Liver (tissue), 9 donors: Measurements from ENCODE around the gene XKR8. TPM values are rescaled to one million over a fixed set of nuclear protein-coding genes. Genes with fewer than 3 reads are reported as not detected.

Experiments
- DNase-seq: peaks from one replicate; pipeline ENCODE4 v3.0.0-alpha.2; 2017; ENCODE audit warnings: low spot score
- H3K27ac ChIP-seq, 2 donors: one replicate each; pipeline ENCODE4 v1.7.0; 2013; ENCODE audit warnings: inconsistent platforms in 2 of 2, low read length in 2 of 2, control low read depth in 1 of 2, low read depth in 1 of 2, mild to moderate bottlenecking in 1 of 2
- H3K27me3 ChIP-seq, 4 donors: one replicate each; pipeline versions ENCODE4 v1.6.1 to v1.7.0; 2013; ENCODE audit warnings: low read length in 3 of 4, inconsistent platforms in 1 of 4, mild to moderate bottlenecking in 1 of 4, moderate library complexity in 1 of 4; ENCODE audit not compliant: control insufficient read depth in 4 of 4, insufficient read depth in 4 of 4
- H3K36me3 ChIP-seq, 4 donors: one replicate each; pipeline versions ENCODE4 v1.6.1 to v1.7.0; 2013; ENCODE audit warnings: low read length in 3 of 4, mild to moderate bottlenecking in 3 of 4, low read depth in 1 of 4, moderate library complexity in 1 of 4; ENCODE audit not compliant: control insufficient read depth in 4 of 4, insufficient read depth in 3 of 4
- H3K4me1 ChIP-seq, 4 donors: one replicate each; pipeline versions ENCODE4 v1.6.1 to v1.7.0; 2013; ENCODE audit warnings: low read length in 3 of 4, mild to moderate bottlenecking in 3 of 4, moderate library complexity in 1 of 4; ENCODE audit not compliant: control insufficient read depth in 4 of 4, insufficient read depth in 4 of 4
- H3K4me3 ChIP-seq, 3 donors: one replicate each; pipeline versions ENCODE4 v1.6.1 to v1.7.0; 2013; ENCODE audit warnings: low read length in 3 of 3, control low read depth in 1 of 3, low read depth in 1 of 3, mild to moderate bottlenecking in 1 of 3
- H3K9ac ChIP-seq, 2 donors: one replicate each; pipeline ENCODE4 v1.7.0; 2013; ENCODE audit warnings: low read length in 2 of 2, mild to moderate bottlenecking in 2 of 2, moderate library complexity in 2 of 2, control low read depth in 1 of 2, low read depth in 1 of 2
- H3K9me3 ChIP-seq, 4 donors: one replicate each; pipeline versions ENCODE4 v1.6.1 to v1.7.0; 2013; ENCODE audit warnings: low read length in 3 of 4; ENCODE audit not compliant: control insufficient read depth in 4 of 4
- FOXA2 ChIP-seq: IDR thresholded peaks from 2 replicates; pipeline ENCODE4 v1.6.1; 2016; ENCODE audit warnings: antibody characterized with exemption
- GABPA ChIP-seq, 2 donors: IDR thresholded peaks in 1 of 2; conservative IDR thresholded peaks in 1 of 2; 2 replicates each; pipeline ENCODE4 v1.6.1; 2016; ENCODE audit warnings: antibody characterized with exemption in 2 of 2, mild to moderate bottlenecking in 1 of 2, moderate library complexity in 1 of 2
- HNF4A ChIP-seq, 2 donors: conservative IDR thresholded peaks; 2 replicates each; pipeline ENCODE4 v1.6.1; 2016; ENCODE audit warnings: antibody characterized with exemption in 2 of 2, mild to moderate bottlenecking in 2 of 2
- JUND ChIP-seq, 2 donors: IDR thresholded peaks; 2 replicates each; pipeline ENCODE4 v1.6.1; 2016; ENCODE audit warnings: antibody characterized with exemption in 2 of 2
- RAD21 ChIP-seq, 2 donors: IDR thresholded peaks; 2 replicates each; pipeline ENCODE4 v1.6.1; 2016; ENCODE audit warnings: antibody characterized with exemption in 2 of 2, mild to moderate bottlenecking in 2 of 2
- RXRA ChIP-seq, 2 donors: IDR thresholded peaks; 2 replicates each; pipeline ENCODE4 v1.6.1; 2017 to 2018; ENCODE audit warnings: antibody characterized with exemption in 2 of 2, mild to moderate bottlenecking in 1 of 2
- SP1 ChIP-seq: IDR thresholded peaks from 2 replicates; pipeline ENCODE4 v1.6.1; 2018; ENCODE audit warnings: antibody characterized with exemption, mild to moderate bottlenecking
- YY1 ChIP-seq: IDR thresholded peaks from 2 replicates; pipeline ENCODE4 v1.6.1; 2016; ENCODE audit warnings: antibody characterized with exemption, mild to moderate bottlenecking
- WGBS: extraction: QIAGEN DNeasy Blood & Tissue Kit; methylation state at CpG from one replicate; pipeline ENCODE4 v1.1.7; 2013; 5-methylcytosine and 5-hydroxymethylcytosine counted together
- polyA plus RNA-seq, 2 donors: library from polyadenylated mRNA; stranded (reverse) in 1 of 2; unstranded in 1 of 2; fragments of 200-250 nt in 1 of 2; fragments of >200 nt in 1 of 2; fragmentation: Nextera tagmentation in 1 of 2; extraction: Ambion mirVana in 1 of 2; gene quantifications; one replicate each; pipeline versions ENCODE4 v1.2.1 to v1.2.3, GENCODE V29; 2013 to 2015
- total RNA-seq, 2 donors: library from RNA; depleted of rRNA; stranded (reverse); fragments of >200 nt; gene quantifications; one replicate each; pipeline ENCODE4 v1.2.3, GENCODE V29; 2014
- TF ChIP-seq, protein P1 (sequence below): fragments of 150-350 bp; IDR thresholded peaks from 2 replicates; pipeline ENCODE4 v1.5.1; 2017; ENCODE audit warnings: improper control_type of control experiment, low read depth, low read length; ENCODE audit not compliant: missing input control
- TF ChIP-seq, protein P2 (sequence below): IDR thresholded peaks from 2 replicates; pipeline ENCODE4 v1.6.1; 2016; ENCODE audit warnings: antibody characterized with exemption, mild to moderate bottlenecking
- TF ChIP-seq, protein P3 (sequence below): IDR thresholded peaks from 2 replicates; pipeline ENCODE4 v1.6.1; 2016; ENCODE audit warnings: antibody characterized with exemption
- TF ChIP-seq, protein P4 (sequence below): IDR thresholded peaks from 2 replicates; pipeline ENCODE4 v1.6.1; 2016; ENCODE audit warnings: antibody characterized with exemption
- donor health status: healthy.
- donor health status: healthy.
- donor health status: healthy.
- donor health status: healthy.
- donor health status: healthy.

XKR8 gene
- total and polyA plus RNA-seq, 4 donors, result 4.9 to 8.1 (median 6.2) TPM

DNA sequence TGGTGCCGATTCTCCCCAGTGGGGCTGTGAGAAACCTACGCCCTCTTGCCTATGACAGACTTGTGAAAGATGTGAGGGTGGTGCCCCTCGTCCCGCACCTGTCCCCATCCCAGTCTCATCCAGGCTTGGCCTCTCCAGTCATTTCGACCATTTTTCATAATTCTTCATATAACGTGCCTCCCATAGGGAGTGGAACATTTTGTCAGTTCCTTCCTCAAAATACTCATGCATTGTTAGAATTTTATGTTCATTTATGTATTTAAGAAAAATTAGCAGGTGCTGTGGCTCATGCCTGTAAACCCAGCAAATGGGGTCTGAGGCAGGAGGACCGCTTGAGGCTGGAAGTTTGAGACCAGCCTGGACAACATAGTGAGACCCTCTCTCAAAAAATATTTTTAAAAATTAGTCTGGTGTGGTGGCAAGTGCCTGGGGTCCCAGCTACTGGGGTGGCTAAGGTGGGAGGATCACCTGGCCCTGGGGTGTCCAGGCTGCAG lies 44.6 kb upstream of the XKR8 start:
- Histone ChIP-seq H3K27ac (peak overlapping the region in 1 of 2 donors; percentile 4), H3K4me1 (peaks cover 0 to 5% (median 0%) of the 10 kb centered on the region in 4 donors), H3K27me3 (no peaks in the 10 kb centered on the region), H3K4me3 (peak overlapping the region in 2 of 3 donors; percentile 7 to 9), H3K36me3 (peaks cover 0 to 6% (median 0%) of the 10 kb centered on the region in 4 donors), H3K9ac (no peak overlapping the region), H3K9me3 (no peaks in the 10 kb centered on the region)
- DNase-seq, result no peak
- 71% methylated on average over 7 of the region's 7 CpGs for WGBS
- TF ChIP-seq, protein P1, sequence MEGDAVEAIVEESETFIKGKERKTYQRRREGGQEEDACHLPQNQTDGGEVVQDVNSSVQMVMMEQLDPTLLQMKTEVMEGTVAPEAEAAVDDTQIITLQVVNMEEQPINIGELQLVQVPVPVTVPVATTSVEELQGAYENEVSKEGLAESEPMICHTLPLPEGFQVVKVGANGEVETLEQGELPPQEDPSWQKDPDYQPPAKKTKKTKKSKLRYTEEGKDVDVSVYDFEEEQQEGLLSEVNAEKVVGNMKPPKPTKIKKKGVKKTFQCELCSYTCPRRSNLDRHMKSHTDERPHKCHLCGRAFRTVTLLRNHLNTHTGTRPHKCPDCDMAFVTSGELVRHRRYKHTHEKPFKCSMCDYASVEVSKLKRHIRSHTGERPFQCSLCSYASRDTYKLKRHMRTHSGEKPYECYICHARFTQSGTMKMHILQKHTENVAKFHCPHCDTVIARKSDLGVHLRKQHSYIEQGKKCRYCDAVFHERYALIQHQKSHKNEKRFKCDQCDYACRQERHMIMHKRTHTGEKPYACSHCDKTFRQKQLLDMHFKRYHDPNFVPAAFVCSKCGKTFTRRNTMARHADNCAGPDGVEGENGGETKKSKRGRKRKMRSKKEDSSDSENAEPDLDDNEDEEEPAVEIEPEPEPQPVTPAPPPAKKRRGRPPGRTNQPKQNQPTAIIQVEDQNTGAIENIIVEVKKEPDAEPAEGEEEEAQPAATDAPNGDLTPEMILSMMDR, result no peak
- TF ChIP-seq RXRA (IDR thresholded peaks at IDR 0.05) (no peak), GABPA (IDR thresholded peaks at IDR 0.05 in 1 of 2, conservative IDR thresholded peaks at IDR 0.05 in 1 of 2) (no peak), RAD21 (IDR thresholded peaks at IDR 0.05) (no peak), YY1 (no peak), JUND (IDR thresholded peaks at IDR 0.05) (no peak)

DNA sequence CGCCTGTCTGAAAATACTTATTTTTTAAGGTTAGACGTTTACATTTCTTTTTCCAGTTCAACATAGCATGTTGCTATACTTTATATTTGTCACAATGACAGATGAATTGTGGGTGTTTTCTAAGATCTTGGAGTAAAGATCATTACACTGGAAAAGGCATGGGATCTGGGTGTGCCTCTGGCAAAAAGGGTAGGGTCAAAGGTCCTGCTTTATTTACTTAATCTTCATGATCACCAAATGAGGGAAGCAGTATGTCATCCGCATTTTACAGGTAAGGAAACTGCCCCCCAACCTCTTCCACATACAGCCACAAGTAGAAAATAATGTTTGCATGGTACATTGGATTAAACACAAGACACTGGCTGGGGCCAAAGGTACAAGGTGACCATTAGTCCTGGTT lies 37.5 kb upstream of the XKR8 start:
- TF ChIP-seq HNF4A (conservative IDR thresholded peaks at IDR 0.05) (peak; percentile 33 to 44), FOXA2 (peak; percentile 20), SP1 (peak; percentile 14)
- TF ChIP-seq, protein P1, result no peak
- no peaks in the 10 kb centered on the region for H3K36me3 ChIP-seq

DNA sequence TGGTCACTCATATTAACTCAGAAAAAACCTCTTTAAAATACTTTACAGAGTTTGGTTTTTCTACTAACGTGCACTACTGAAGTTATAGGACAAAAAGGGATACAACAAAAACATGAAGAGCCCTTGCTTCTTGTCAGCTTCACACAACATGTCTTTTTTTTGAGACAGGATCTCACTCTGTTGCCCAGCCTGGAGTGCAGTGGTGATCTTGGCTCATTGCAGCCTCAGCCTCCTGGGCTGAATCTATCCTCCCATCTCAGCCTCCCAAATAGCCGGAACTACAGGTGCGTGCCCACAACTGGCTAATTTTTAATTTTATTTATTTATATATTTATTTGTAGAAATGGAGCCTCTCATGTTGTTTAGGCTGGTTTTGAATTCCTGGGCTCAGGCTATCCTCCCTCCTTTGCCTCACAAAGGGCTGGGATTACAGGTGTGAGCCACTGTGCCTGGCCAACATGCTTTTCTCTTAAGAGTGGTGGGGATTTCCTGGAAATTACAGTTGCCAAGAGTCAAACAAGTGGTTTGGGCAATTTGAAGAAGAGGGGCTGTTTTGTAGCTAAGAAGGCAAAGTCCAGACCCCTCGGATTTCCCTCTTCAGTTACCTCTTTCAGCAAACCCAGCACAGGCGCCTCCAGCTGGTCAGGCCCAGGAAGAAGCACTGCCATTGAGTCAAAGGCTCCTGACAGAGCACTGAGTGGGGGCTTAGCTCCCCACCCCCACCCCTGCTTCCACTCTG lies 31.4 kb upstream of the XKR8 start:
- H3K4me3 ChIP-seq, result no peak overlapping the region
- WGBS, result 79% methylated on average over 5 of the region's 5 CpGs
- DNase-seq, result no peak

More for the DNA sequence above, 37.5 kb upstream of the XKR8 start:
- Histone ChIP-seq H3K27ac (no peak overlapping the region), H3K9ac (no peak overlapping the region), H3K4me3 (no peak overlapping the region), H3K27me3 (no peaks in the 10 kb centered on the region), H3K9me3 (no peaks in the 10 kb centered on the region), H3K4me1 (peaks cover 0 to 4% (median 1%) of the 10 kb centered on the region in 4 donors)
- no peak for DNase-seq
- WGBS, result 69% methylated on average over 3 of the region's 3 CpGs

More for the DNA sequence above, 31.4 kb upstream of the XKR8 start:
- TF ChIP-seq, protein P2, sequence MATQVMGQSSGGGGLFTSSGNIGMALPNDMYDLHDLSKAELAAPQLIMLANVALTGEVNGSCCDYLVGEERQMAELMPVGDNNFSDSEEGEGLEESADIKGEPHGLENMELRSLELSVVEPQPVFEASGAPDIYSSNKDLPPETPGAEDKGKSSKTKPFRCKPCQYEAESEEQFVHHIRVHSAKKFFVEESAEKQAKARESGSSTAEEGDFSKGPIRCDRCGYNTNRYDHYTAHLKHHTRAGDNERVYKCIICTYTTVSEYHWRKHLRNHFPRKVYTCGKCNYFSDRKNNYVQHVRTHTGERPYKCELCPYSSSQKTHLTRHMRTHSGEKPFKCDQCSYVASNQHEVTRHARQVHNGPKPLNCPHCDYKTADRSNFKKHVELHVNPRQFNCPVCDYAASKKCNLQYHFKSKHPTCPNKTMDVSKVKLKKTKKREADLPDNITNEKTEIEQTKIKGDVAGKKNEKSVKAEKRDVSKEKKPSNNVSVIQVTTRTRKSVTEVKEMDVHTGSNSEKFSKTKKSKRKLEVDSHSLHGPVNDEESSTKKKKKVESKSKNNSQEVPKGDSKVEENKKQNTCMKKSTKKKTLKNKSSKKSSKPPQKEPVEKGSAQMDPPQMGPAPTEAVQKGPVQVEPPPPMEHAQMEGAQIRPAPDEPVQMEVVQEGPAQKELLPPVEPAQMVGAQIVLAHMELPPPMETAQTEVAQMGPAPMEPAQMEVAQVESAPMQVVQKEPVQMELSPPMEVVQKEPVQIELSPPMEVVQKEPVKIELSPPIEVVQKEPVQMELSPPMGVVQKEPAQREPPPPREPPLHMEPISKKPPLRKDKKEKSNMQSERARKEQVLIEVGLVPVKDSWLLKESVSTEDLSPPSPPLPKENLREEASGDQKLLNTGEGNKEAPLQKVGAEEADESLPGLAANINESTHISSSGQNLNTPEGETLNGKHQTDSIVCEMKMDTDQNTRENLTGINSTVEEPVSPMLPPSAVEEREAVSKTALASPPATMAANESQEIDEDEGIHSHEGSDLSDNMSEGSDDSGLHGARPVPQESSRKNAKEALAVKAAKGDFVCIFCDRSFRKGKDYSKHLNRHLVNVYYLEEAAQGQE, result no peak
- no peak for TF ChIP-seq JUND (IDR thresholded peaks at IDR 0.05)
- no peak for TF ChIP-seq HNF4A (conservative IDR thresholded peaks at IDR 0.05)
- TF ChIP-seq, protein P3, sequence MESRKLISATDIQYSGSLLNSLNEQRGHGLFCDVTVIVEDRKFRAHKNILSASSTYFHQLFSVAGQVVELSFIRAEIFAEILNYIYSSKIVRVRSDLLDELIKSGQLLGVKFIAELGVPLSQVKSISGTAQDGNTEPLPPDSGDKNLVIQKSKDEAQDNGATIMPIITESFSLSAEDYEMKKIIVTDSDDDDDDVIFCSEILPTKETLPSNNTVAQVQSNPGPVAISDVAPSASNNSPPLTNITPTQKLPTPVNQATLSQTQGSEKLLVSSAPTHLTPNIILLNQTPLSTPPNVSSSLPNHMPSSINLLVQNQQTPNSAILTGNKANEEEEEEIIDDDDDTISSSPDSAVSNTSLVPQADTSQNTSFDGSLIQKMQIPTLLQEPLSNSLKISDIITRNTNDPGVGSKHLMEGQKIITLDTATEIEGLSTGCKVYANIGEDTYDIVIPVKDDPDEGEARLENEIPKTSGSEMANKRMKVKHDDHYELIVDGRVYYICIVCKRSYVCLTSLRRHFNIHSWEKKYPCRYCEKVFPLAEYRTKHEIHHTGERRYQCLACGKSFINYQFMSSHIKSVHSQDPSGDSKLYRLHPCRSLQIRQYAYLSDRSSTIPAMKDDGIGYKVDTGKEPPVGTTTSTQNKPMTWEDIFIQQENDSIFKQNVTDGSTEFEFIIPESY, result no peak
- TF ChIP-seq, protein P4, sequence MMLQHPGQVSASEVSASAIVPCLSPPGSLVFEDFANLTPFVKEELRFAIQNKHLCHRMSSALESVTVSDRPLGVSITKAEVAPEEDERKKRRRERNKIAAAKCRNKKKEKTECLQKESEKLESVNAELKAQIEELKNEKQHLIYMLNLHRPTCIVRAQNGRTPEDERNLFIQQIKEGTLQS, result no peak
- Histone ChIP-seq H3K9me3 (no peaks in the 10 kb centered on the region), H3K36me3 (no peaks in the 10 kb centered on the region), H3K27ac (no peak overlapping the region), H3K27me3 (no peaks in the 10 kb centered on the region), H3K4me1 (no peaks in the 10 kb centered on the region), H3K9ac (no peak overlapping the region)
